Cardiac muscle cell (in vitro differentiated cells and primary cell): Measurements from ENCODE around the gene ALG5. TPM values are rescaled to one million over a fixed set of nuclear protein-coding genes. Genes with fewer than 3 reads are reported as not detected.

Source experiments
- DNase-seq, 2 donors: peaks; one replicate each; pipeline versions ENCODE4 v3.0.0 to v3.0.0-alpha.2; 2010 to 2017; ENCODE audit warnings: low read depth in 1 of 2, low spot score in 1 of 2
- H3K27ac ChIP-seq: fragments of 200-600 bp; sonication (generic); 2 replicates; pipeline ENCODE4 v1.5.1; 2016
- H3K27me3 ChIP-seq: fragments of 200-600 bp; sonication (generic); 2 replicates; pipeline ENCODE4 v1.6.0; 2016; ENCODE audit warnings: control low read depth
- H3K36me3 ChIP-seq: fragments of 200-600 bp; sonication (generic); 2 replicates; pipeline ENCODE4 v1.5.1; 2016; ENCODE audit warnings: control low read depth
- H3K4me1 ChIP-seq: fragments of 200-600 bp; sonication (generic); 2 replicates; pipeline ENCODE4 v1.8.1; 2017; ENCODE audit warnings: low read depth, mild to moderate bottlenecking, mixed run types
- H3K4me3 ChIP-seq: fragments of 200-600 bp; sonication (generic); 2 replicates; pipeline ENCODE4 v1.5.1; 2016; ENCODE audit warnings: mild to moderate bottlenecking
- H3K9me3 ChIP-seq: fragments of 200-600 bp; sonication (generic); 2 replicates; pipeline ENCODE4 v1.5.1; 2017; ENCODE audit warnings: low read depth, mild to moderate bottlenecking, control low read depth
- CTCF ChIP-seq: IDR thresholded peaks from 2 replicates; pipeline ENCODE4 v1.5.1; 2012; ENCODE audit warnings: low read depth, mild to moderate bottlenecking, low read length
- polyA plus RNA-seq: library from polyadenylated mRNA; unstranded; fragments of >200 nt; fragmentation: Nextera tagmentation; extraction: Ambion mirVana; gene quantifications from 2 replicates; pipeline ENCODE4 v1.2.1, GENCODE V29; 2016
- total RNA-seq: library from RNA; depleted of rRNA; stranded (reverse); fragments of >200 nt; gene quantifications from 2 replicates; pipeline ENCODE4 v1.2.3, GENCODE V29; 2016

ALG5 gene
- total and polyA plus RNA-seq, 2 experiments from 2014 or later: 15.1 to 56.0 TPM

- Histone ChIP-seq H3K36me3 (peaks cover 41% of the 10 kb centered on the region), H3K4me1 (no peaks in the 10 kb centered on the region), H3K9me3 (no peaks in the 10 kb centered on the region), H3K27me3 (no peaks in the 10 kb centered on the region), H3K27ac (no peak overlapping the region), H3K4me3 (no peak overlapping the region)
- TF ChIP-seq CTCF: no peak
- DNase-seq: no peak
Observed at GRCh38 chr13:36975172-36975571, 24.0 kb downstream of the ALG5 start.

GRCh38 chr13:36973621-36974295 lies 25.4 kb downstream of the ALG5 start:
- no peak for DNase-seq
- no peak for TF ChIP-seq CTCF
- Histone ChIP-seq H3K27me3 (no peaks in the 10 kb centered on the region), H3K9me3 (no peaks in the 10 kb centered on the region), H3K27ac (no peak overlapping the region), H3K4me1 (no peaks in the 10 kb centered on the region), H3K36me3 (peaks cover 41% of the 10 kb centered on the region), H3K4me3 (no peak overlapping the region)

DNA sequence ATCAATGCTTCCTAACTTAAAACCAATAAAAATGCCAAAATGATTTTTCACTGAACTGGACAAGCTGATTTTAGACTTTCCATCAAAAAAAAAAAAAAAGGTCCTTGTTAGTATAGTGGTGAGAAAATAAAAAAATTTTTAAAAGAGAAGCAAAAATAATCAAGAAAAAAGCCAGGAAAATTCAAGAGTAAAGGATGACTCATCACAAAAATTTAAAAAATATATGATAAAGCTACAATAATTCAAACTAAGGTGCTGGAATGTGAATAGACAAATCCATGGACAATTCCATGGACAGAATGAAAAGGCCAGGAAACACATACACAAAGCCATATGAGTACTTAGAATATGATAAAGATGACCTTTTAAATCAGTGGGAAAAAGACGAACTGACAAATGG lies 26.1 kb downstream of the ALG5 start:
- DNase-seq: no peak
- H3K36me3 ChIP-seq: peaks cover 43% of the 10 kb centered on the region
- no peak overlapping the region for H3K4me3 ChIP-seq
- H3K9me3 ChIP-seq: no peaks in the 10 kb centered on the region
- H3K4me1 ChIP-seq: no peaks in the 10 kb centered on the region
- H3K27me3 ChIP-seq: no peaks in the 10 kb centered on the region
- no peak for TF ChIP-seq CTCF
- no peak overlapping the region for H3K27ac ChIP-seq

DNA sequence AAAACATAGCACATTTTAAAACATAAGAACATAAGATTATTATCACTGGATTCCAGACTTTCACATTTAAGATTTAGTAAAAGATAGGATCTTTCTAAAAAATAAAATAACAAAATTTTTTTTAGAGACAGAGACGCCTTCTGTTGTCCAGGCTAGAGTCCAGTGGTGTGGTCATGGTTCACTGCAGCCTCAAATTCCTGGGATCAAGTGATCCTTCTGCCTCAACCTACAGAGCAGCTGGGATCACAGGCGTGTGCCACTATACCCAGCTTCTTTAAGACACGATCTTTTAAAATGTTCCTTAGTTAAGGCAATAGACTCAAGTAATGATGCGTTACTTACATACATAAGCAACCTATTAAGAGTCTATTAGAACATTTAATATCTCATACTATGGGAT lies 32.7 kb downstream of the ALG5 start:
- H3K36me3 ChIP-seq: peaks cover 46% of the 10 kb centered on the region
- TF ChIP-seq CTCF: no peak
- H3K4me3 ChIP-seq: no peak overlapping the region
- H3K4me1 ChIP-seq: no peaks in the 10 kb centered on the region
- H3K27me3 ChIP-seq: no peaks in the 10 kb centered on the region
- H3K9me3 ChIP-seq: no peaks in the 10 kb centered on the region
- H3K27ac ChIP-seq: no peak overlapping the region
- no peak for DNase-seq

DNA sequence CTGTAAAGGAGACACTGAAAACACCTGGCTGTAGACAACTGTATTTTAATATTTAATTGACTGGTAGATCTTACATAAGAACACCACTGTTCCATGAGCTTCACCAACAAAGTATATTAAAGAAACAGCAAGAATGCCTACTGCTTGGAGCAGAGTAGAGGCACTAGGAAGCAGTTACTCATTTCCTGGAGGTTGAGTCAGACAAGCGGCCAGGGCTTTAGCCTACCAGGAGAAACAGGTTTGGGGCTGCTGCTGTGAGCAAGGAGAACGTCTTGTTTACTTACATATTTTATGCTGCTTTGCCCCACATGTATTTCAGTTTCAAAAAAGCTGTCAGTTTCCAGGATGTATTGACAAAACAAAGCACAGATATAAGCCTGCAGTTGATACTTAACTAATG lies 33.4 kb downstream of the ALG5 start:
- no peak overlapping the region for H3K4me3 ChIP-seq
- H3K27ac ChIP-seq: no peak overlapping the region
- H3K36me3 ChIP-seq: peaks cover 41% of the 10 kb centered on the region
- H3K9me3 ChIP-seq: no peaks in the 10 kb centered on the region
- H3K4me1 ChIP-seq: no peaks in the 10 kb centered on the region
- no peak for TF ChIP-seq CTCF
- peak in 1 of 2 donors; percentile 74 for DNase-seq
- no peaks in the 10 kb centered on the region for H3K27me3 ChIP-seq
